Gastrocnemius medialis (tissue), 4 donors: ENCODE results near the gene FBLN1. TPM values are rescaled to one million over a fixed set of nuclear protein-coding genes. Genes with fewer than 3 reads are reported as not detected.
A peak's percentile ranks its signal among the peaks of the same experiment; 100 is the strongest.

Source experiments
- ATAC-seq, 2 donors: fragments of 150-250 bp; one replicate each; pipeline ENCODE4 v1.9.1; 2016
- DNase-seq, 2 donors: peaks; one replicate each; pipeline ENCODE4 v3.0.0-alpha.2; 2019
- H3K27ac ChIP-seq, 4 donors: fragments of 200-600 bp; sonication (generic); 1 replicate in 1 of 4; 2 replicates in 3 of 4; pipeline ENCODE4 v1.5.1; 2016 to 2018; ENCODE audit warnings: mild to moderate bottlenecking in 2 of 4, moderate library complexity in 1 of 4
- H3K27me3 ChIP-seq, 3 donors: fragments of 200-600 bp; sonication (generic) in 2 of 3; 1 replicate in 1 of 3; 2 replicates in 2 of 3; pipeline versions ENCODE4 v1.5.1 to v1.6.0; 2016 to 2019; ENCODE audit warnings: mild to moderate bottlenecking in 1 of 3, moderate library complexity in 1 of 3
- H3K36me3 ChIP-seq, 2 donors: fragments of 200-600 bp; sonication (generic) in 1 of 2; one replicate each; pipeline ENCODE4 v1.5.1; 2017 to 2018
- H3K4me1 ChIP-seq, 2 donors: fragments of 200-600 bp; sonication (generic) in 1 of 2; one replicate each; pipeline ENCODE4 v1.5.1; 2016 to 2017; ENCODE audit warnings: mild to moderate bottlenecking in 2 of 2
- H3K4me3 ChIP-seq, 4 donors: fragments of 200-600 bp; sonication (generic) in 3 of 4; 1 replicate in 1 of 4; 2 replicates in 3 of 4; pipeline ENCODE4 v1.5.1; 2016 to 2019; ENCODE audit warnings: mild to moderate bottlenecking in 2 of 4
- H3K9me3 ChIP-seq, 3 donors: fragments of 200-600 bp; sonication (generic) in 2 of 3; 1 replicate in 1 of 3; 2 replicates in 2 of 3; pipeline ENCODE4 v1.5.1; 2016 to 2019
- CTCF ChIP-seq, 5 experiments: fragments of 450-650 bp in 3 of 5; fragments of 200-600 bp in 2 of 5; sonication (generic) in 2 of 5; IDR thresholded peaks in 4 of 5; conservative IDR thresholded peaks in 1 of 5; 1 replicate in 4 of 5; 2 replicates in 1 of 5; pipeline ENCODE4 v1.5.1; 2016 to 2019; ENCODE audit warnings: antibody characterized with exemption in 5 of 5, mild to moderate bottlenecking in 3 of 5, moderate library complexity in 3 of 5
- POLR2A ChIP-seq, 2 donors: fragments of 450-650 bp; IDR thresholded peaks; one replicate each; pipeline ENCODE4 v1.6.1; 2017; ENCODE audit warnings: antibody characterized with exemption in 2 of 2, mild to moderate bottlenecking in 2 of 2, moderate library complexity in 2 of 2
- in situ Hi-C, 4 donors: fragments of 200-750 bp; cut with MboI; loops; one replicate each; pipeline versions ENCODE4 v1.15.0 to v1.8.0; 2017; ENCODE audit warnings: low sequenced_read_pairs in 4 of 4
- intact Hi-C: fragments of 100-400 bp; cut with DNase I; formaldehyde crosslinking; loops from one replicate; pipeline ENCODE4 v1.15.1; 2023; ENCODE audit warnings: low total_unique reads
- total RNA-seq, 4 donors: library from RNA; depleted of rRNA; stranded (reverse); fragments of >200 nt; gene quantifications; one replicate each; pipeline versions ENCODE4 v1.1.0 to v1.2.3, GENCODE V29; 2016

The FBLN1 gene
- total RNA-seq, 4 donors from 2014 or later = 12.5 to 37.1 (median 19.2) TPM

GRCh38 chr22:45469281-45470073 is 33.2 kb upstream of the FBLN1 start:
- TF ChIP-seq CTCF (IDR thresholded peaks at IDR 0.05 in 4 of 5, conservative IDR thresholded peaks at IDR 0.05 in 1 of 5) (no peak), POLR2A (IDR thresholded peaks at IDR 0.05) (no peak)
- no peaks in the 10 kb centered on the region for H3K36me3 ChIP-seq
- peak overlapping the region in 1 of 4 donors; percentile 3 for H3K27ac ChIP-seq
- no peak for ATAC-seq
- no peak overlapping the region for H3K4me3 ChIP-seq
- H3K27me3 ChIP-seq = no peaks in the 10 kb centered on the region
- H3K9me3 ChIP-seq = no peaks in the 10 kb centered on the region
- no peak for DNase-seq
- in situ Hi-C loops (no loop called here), intact Hi-C loops (no loop called here)
- H3K4me1 ChIP-seq = no peaks in the 10 kb centered on the region

GRCh38 chr22:45470871-45471270 is 31.8 kb upstream of the FBLN1 start:
- no peak overlapping the region for H3K27ac ChIP-seq
- no peak for ATAC-seq

GRCh38 chr22:45472426-45472825 is 30.3 kb upstream of the FBLN1 start:
- in situ Hi-C loops (no loop called here), intact Hi-C loops (no loop called here)
- H3K27me3 ChIP-seq = no peaks in the 10 kb centered on the region
- no peaks in the 10 kb centered on the region for H3K4me1 ChIP-seq
- no peaks in the 10 kb centered on the region for H3K36me3 ChIP-seq
- ATAC-seq (no peak), DNase-seq (no peak)
- H3K27ac ChIP-seq = no peak overlapping the region
- no peaks in the 10 kb centered on the region for H3K9me3 ChIP-seq
- no peak for TF ChIP-seq POLR2A (IDR thresholded peaks at IDR 0.05)
- TF ChIP-seq CTCF (IDR thresholded peaks at IDR 0.05 in 4 of 5, conservative IDR thresholded peaks at IDR 0.05 in 1 of 5) = no peak
- H3K4me3 ChIP-seq = no peak overlapping the region

More at GRCh38 chr22:45470871-45471270, 31.8 kb upstream of the FBLN1 start:
- H3K27me3 ChIP-seq = no peaks in the 10 kb centered on the region
- H3K4me3 ChIP-seq = no peak overlapping the region
- no peaks in the 10 kb centered on the region for H3K9me3 ChIP-seq
- no peaks in the 10 kb centered on the region for H3K36me3 ChIP-seq
- no peaks in the 10 kb centered on the region for H3K4me1 ChIP-seq
- no peak for DNase-seq
- intact Hi-C loops (no loop called here), in situ Hi-C loops (no loop called here)
- TF ChIP-seq CTCF (IDR thresholded peaks at IDR 0.05 in 4 of 5, conservative IDR thresholded peaks at IDR 0.05 in 1 of 5) = no peak
- no peak for TF ChIP-seq POLR2A (IDR thresholded peaks at IDR 0.05)

GRCh38 chr22:45473626-45474237 is 29.0 kb upstream of the FBLN1 start:
- no peak for TF ChIP-seq CTCF (IDR thresholded peaks at IDR 0.05 in 4 of 5, conservative IDR thresholded peaks at IDR 0.05 in 1 of 5)
- TF ChIP-seq POLR2A (IDR thresholded peaks at IDR 0.05) = no peak
- no peaks in the 10 kb centered on the region for H3K9me3 ChIP-seq
- no peaks in the 10 kb centered on the region for H3K36me3 ChIP-seq
- ATAC-seq = peak in 1 of 2 donors; percentile 24
- H3K27ac ChIP-seq = peak overlapping the region in 2 of 4 donors; percentile 8 to 34
- in situ Hi-C loops (no loop called here), intact Hi-C loops (no loop called here)
- no peak for DNase-seq
- H3K27me3 ChIP-seq = no peaks in the 10 kb centered on the region
- no peaks in the 10 kb centered on the region for H3K4me1 ChIP-seq
- H3K4me3 ChIP-seq = no peak overlapping the region
